Tongue (tissue), 2 donors: ENCODE results near the gene GABRB2. TPM values are rescaled to one million over a fixed set of nuclear protein-coding genes. Genes with fewer than 3 reads are reported as not detected.

Experiments
- DNase-seq: peaks from one replicate; pipeline ENCODE4 v3.0.0-alpha.2; 2015
- total RNA-seq: library from RNA; depleted of rRNA; stranded (reverse); fragments of >200 nt; gene quantifications from one replicate; pipeline ENCODE4 v1.2.3, GENCODE V29; 2014

GABRB2 gene
- total RNA-seq, 1 donor from 2014 or later: 0.10 TPM

GRCh38 chr5:161471211-161471950 lies 75.1 kb downstream of the GABRB2 start:
- DNase-seq: no peak

GRCh38 chr5:161467703-161468102 lies 78.8 kb downstream of the GABRB2 start:
- no peak for DNase-seq

GRCh38 chr5:161460741-161461140 lies 85.8 kb downstream of the GABRB2 start:
- DNase-seq: no peak

- no peak for DNase-seq
These were observed 99.9 kb downstream of the GABRB2 start for GRCh38 chr5:161446655-161447054.

GRCh38 chr5:161442471-161442870 lies 104.1 kb downstream of the GABRB2 start:
- DNase-seq: no peak

GRCh38 chr5:161432798-161433197 lies 113.7 kb downstream of the GABRB2 start:
- DNase-seq: no peak

- DNase-seq: no peak
These were observed 114.6 kb downstream of the GABRB2 start for GRCh38 chr5:161431963-161432362.

- DNase-seq: no peak
These were observed 125.5 kb downstream of the GABRB2 start for GRCh38 chr5:161421067-161421466.

GRCh38 chr5:161420521-161420920 lies 126.0 kb downstream of the GABRB2 start:
- DNase-seq: no peak

GRCh38 chr5:161414896-161415295 lies 131.6 kb downstream of the GABRB2 start:
- peak; percentile 13 for DNase-seq

- DNase-seq: no peak
These were observed 132.5 kb downstream of the GABRB2 start for GRCh38 chr5:161414037-161414436.

GRCh38 chr5:161412792-161413191 lies 133.7 kb downstream of the GABRB2 start:
- no peak for DNase-seq

GRCh38 chr5:161411156-161411555 lies 135.4 kb downstream of the GABRB2 start:
- DNase-seq: no peak

- no peak for DNase-seq
These were observed 135.9 kb downstream of the GABRB2 start for GRCh38 chr5:161410640-161411039.

GRCh38 chr5:161409471-161409870 lies 137.1 kb downstream of the GABRB2 start:
- DNase-seq: no peak

GRCh38 chr5:161406880-161407279 lies 139.6 kb downstream of the GABRB2 start:
- DNase-seq: no peak

- no peak for DNase-seq
These were observed 142.5 kb downstream of the GABRB2 start for GRCh38 chr5:161403996-161404395.

- DNase-seq: no peak
These were observed 143.4 kb downstream of the GABRB2 start for GRCh38 chr5:161403121-161403520.

GRCh38 chr5:161400583-161400982 lies 145.9 kb downstream of the GABRB2 start:
- DNase-seq: peak; percentile 18

- no peak for DNase-seq
These were observed 146.4 kb downstream of the GABRB2 start for GRCh38 chr5:161399996-161400562.

- DNase-seq: no peak
These were observed 149.1 kb downstream of the GABRB2 start for GRCh38 chr5:161397448-161397847.

- DNase-seq: no peak
These were observed 150.4 kb downstream of the GABRB2 start for GRCh38 chr5:161396171-161396570.

GRCh38 chr5:161391724-161392123 lies 154.8 kb downstream of the GABRB2 start:
- DNase-seq: no peak

- no peak for DNase-seq
These were observed 155.5 kb downstream of the GABRB2 start for GRCh38 chr5:161391016-161391415.
